Effector memory CD4-positive, alpha-beta T cell (primary cell): Measurements from ENCODE around the gene OR9A2.
"Not testable (repeated sequence)": the region's sequence is repeated elsewhere in the genome, so short reads cannot be mapped to it uniquely, and the experiment has no call there.

Experiments used
- DNase-seq, 3 donors: peaks; one replicate each; pipeline ENCODE4 v3.0.0-alpha.2; 2020
- H3K27ac ChIP-seq: 2 replicates; pipeline ENCODE4 v1.7.0; 2013; ENCODE audit warnings: mild to moderate bottlenecking, low read length, moderate library complexity; ENCODE audit not compliant: insufficient read depth, poor library complexity, severe bottlenecking
- H3K27me3 ChIP-seq: replicated peaks from 2 replicates; pipeline ENCODE4 v1.7.0; 2013; ENCODE audit warnings: mild to moderate bottlenecking, low read length; ENCODE audit not compliant: insufficient read depth, control insufficient read depth, poor library complexity, severe bottlenecking
- H3K36me3 ChIP-seq: 2 replicates; pipeline ENCODE4 v1.7.0; 2013; ENCODE audit warnings: mild to moderate bottlenecking, low read length, moderate library complexity; ENCODE audit not compliant: control insufficient read depth, insufficient read depth
- H3K4me1 ChIP-seq: 2 replicates; pipeline ENCODE4 v1.7.0; 2013; ENCODE audit warnings: low read length, mild to moderate bottlenecking; ENCODE audit not compliant: control insufficient read depth, insufficient read depth, poor library complexity, severe bottlenecking
- H3K4me3 ChIP-seq: 2 replicates; pipeline ENCODE4 v1.7.0; 2013; ENCODE audit warnings: low read length, low read depth, mild to moderate bottlenecking; ENCODE audit not compliant: insufficient read depth, poor library complexity, severe bottlenecking
- H3K9me3 ChIP-seq: 2 replicates; pipeline ENCODE4 v1.7.0; 2013; ENCODE audit warnings: mild to moderate bottlenecking, low read length, moderate library complexity; ENCODE audit not compliant: control insufficient read depth

The OR9A2 gene

GRCh38 chr7:142997456-142997989 is 29.4 kb downstream of the OR9A2 start:
- no peak overlapping the region for H3K27ac ChIP-seq
- H3K4me3 ChIP-seq: no peak overlapping the region
- H3K36me3 ChIP-seq: no peaks in the 10 kb centered on the region
- no peak for DNase-seq
- no peaks in the 10 kb centered on the region for H3K4me1 ChIP-seq
- no peaks in the 10 kb centered on the region for H3K9me3 ChIP-seq
- no peaks in the 10 kb centered on the region for H3K27me3 ChIP-seq

- H3K4me3 ChIP-seq: no peak overlapping the region
- no peaks in the 10 kb centered on the region for H3K36me3 ChIP-seq
- no peaks in the 10 kb centered on the region for H3K9me3 ChIP-seq
- no peak overlapping the region for H3K27ac ChIP-seq
- no peaks in the 10 kb centered on the region for H3K27me3 ChIP-seq
- DNase-seq: no peak
- no peaks in the 10 kb centered on the region for H3K4me1 ChIP-seq
Observed at GRCh38 chr7:142992427-142992826, 34.5 kb downstream of the OR9A2 start.

- no peaks in the 10 kb centered on the region for H3K27me3 ChIP-seq
- H3K4me1 ChIP-seq: no peaks in the 10 kb centered on the region
- H3K9me3 ChIP-seq: no peaks in the 10 kb centered on the region
- no peak for DNase-seq
- H3K4me3 ChIP-seq: no peak overlapping the region
- no peaks in the 10 kb centered on the region for H3K36me3 ChIP-seq
- H3K27ac ChIP-seq: no peak overlapping the region
Observed at GRCh38 chr7:142984297-142984696, 42.6 kb downstream of the OR9A2 start.

- Histone ChIP-seq H3K27ac (no peak overlapping the region), H3K9me3 (no peaks in the 10 kb centered on the region), H3K4me3 (no peak overlapping the region), H3K27me3 (no peaks in the 10 kb centered on the region), H3K36me3 (no peaks in the 10 kb centered on the region), H3K4me1 (no peaks in the 10 kb centered on the region)
- no peak for DNase-seq
Observed at GRCh38 chr7:142983825-142984224, 43.1 kb downstream of the OR9A2 start.

- not testable (repeated sequence) for DNase-seq, H3K27me3 ChIP-seq, H3K4me3 ChIP-seq, H3K9me3 ChIP-seq, H3K4me1 ChIP-seq, H3K27ac ChIP-seq, H3K36me3 ChIP-seq
Observed at GRCh38 chr7:142978402-142978801, 48.5 kb downstream of the OR9A2 start.
